DMS79 treated with DMSO at 0.1 percent for 48 hours (cell line): ENCODE results near the gene SLC13A5.
"Not testable (repeated sequence)": the region's sequence is repeated elsewhere in the genome, so short reads cannot be mapped to it uniquely, and the experiment has no call there.

ENCODE experiments used
- DNase-seq: peaks from one replicate; lab custom pipeline; 2025; lab: John Stamatoyannopoulos, UW

SLC13A5 gene

DNA sequence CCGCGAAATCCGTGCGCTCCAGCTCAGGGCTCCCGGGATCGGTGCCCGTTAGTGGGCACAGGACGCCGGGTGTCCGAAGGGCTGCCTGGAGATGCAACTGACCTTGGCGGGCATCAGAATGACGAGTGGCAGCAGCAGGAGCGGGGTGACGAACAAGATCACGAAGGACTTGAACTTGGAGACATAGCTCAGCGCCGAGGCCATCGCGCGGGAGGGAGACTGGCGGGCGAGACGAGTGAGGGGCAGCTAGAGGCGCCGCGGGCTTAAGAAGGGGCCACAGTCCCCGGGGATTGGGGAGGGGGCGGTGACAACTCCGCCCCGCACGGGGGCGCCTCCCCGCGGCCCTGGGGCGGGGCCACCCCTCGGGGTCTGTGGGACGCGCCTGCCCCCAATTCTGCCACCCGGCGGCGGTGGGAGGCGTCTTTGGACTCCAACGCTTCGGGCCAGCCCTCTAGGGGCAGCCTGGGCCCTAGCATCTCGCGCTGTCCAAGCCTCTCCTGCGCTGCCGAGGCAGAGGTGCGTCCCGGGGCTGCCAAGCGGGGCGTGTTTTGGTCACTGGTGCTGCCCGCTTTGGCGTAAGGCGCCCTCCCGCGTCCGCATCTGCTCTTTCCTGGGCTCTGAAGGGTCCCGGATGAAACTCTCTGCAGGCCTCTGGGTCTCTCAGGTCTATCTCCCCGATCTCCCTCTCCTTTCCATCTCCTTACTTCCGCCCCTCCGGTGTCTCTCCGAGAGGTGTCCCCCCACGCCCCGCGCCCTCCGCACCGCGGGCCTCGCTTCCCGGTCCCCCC, at the start of gene SLC13A5:
SLC13A5 (minus strand) TSS at position 240 of the 788 bp plus-strand sequence; CDS start at position 204, 36 bp downstream.
- DNase-seq: no peak

DNA sequence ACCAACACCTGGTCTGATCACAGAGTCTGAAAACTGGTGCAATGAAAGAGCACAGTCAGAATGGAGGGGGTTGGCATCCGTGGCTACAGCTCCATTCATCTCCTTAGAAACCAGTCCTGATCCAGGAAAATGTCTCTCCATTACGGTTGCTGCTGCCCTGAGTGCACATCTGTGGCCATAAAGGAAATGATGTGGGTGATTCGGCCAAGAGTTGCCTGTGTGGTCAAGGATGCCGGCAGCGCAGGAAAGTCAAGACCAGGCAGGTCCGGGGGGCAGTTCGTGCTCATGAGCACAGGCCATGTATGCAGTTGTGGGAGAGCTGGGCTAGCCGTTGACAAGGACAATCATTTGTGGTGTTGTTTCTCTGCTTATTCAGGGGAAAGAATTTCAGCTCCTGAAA, 48.6 kb upstream of the SLC13A5 start:
- no peak for DNase-seq

DNA sequence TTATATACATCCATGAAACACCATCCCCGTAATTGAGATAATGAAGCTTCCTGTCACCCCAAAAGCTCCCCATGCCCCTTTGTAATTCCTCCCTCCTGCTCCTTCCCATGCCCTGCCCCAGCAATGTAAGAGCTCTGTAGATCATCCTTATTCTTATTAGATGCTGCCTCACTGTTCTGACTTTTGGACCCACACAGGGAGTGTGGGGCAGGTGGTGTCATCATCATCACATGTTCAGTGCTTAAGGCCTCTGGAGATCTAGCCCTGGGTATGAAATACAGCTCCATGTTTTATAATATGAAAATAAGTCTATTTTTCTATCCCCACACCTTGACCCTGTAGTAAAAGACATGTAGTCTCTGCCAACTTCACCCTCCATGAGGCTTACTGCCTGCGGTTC, 44.6 kb upstream of the SLC13A5 start:
- DNase-seq: no peak

DNA sequence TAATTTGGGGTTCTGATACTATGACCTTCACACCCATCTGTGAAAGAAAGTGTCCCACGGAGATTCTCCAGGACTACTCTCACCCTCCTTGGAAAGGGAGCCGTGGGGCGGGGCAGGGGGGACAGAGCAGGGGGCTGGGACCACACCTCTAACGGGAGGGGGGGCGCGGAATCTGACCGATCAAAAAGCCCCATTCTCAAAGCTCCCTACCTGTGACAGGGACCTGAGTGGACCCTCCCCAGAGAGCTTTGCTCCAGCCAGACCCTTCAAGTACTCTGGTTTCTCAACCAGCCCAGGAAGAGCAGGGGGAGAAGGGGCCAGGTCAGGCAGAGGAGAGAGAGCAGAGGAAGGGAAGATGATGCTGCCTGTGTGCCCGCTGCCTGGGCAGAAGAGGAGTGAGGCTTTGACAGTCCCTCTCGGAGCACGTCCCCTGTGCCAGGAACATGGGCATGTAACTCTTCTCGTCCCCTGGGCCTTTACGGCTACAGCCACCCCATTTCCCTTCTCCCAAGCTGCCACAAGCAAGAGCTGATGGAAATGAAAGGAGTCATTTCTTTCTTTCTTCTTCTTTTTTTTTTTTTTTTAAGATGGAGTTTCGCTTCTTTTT, 43.4 kb upstream of the SLC13A5 start:
- DNase-seq: no peak

DNA sequence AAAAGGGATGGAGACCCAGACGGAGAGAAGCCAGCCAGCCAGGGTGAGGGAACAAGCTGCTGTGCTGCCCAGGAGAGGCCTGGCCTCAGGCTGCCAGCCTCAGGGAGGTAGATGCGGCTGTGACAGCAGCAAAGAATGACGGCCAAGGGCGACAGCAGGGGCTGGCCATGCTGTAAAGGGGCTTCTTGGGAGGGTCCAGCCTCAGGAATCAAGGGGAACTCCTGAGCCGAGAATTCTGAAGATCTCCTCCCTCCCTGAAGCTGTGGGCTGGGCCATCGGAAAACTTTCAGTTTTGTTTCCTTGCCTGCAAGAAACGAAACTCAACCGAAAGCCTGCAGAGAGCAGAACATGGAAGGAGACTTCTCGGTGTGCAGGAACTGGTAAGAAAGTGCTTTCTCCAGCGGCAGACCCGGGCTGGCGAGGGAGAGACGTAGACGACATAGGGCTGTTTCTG, 42.6 kb upstream of the SLC13A5 start, which contains the start of gene XAF1:
XAF1 (plus strand) TSS at position 316 of the 454 bp plus-strand sequence; CDS start at position 349, 33 bp downstream.
- no peak for DNase-seq

DNA sequence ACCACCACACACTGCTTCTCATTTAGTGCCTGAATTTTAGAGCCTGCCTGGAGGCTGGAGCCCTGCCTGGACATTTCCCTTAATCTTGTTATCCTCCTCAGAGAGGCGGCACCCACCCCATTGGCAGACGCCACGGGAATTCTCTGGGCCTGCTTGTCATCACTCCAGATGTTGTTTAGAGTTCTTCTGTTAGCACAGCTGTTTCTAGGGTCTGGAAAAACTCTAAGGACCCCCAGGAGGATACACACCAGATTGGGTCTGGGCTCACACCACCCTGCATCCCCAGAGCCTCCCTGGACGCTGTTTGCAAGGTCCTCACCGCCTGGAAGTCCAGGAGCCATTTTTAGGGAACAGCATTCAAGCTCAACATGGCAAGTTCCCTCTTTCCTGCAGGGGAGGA, 42.1 kb upstream of the SLC13A5 start:
- DNase-seq: no peak

DNA sequence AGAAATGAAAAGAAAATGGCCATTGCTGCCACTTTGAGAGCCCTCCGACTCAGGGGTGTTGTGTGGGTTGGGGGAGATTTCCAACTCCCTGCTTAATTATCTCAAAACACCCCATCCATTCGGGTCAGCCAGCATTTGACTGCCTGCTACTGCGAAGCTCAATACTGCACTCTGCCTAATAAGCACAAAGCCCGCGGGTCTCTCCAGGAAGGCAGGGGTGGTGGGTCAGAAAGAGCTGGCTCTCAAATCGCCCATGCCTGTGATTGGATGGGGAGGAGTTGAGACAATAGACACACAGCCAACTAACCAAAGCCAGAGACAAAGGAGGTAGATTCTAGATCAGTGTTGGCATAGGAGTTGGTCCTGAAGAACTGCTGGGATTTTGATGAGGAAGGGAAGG, 40.4 kb upstream of the SLC13A5 start:
- no peak for DNase-seq

DNA sequence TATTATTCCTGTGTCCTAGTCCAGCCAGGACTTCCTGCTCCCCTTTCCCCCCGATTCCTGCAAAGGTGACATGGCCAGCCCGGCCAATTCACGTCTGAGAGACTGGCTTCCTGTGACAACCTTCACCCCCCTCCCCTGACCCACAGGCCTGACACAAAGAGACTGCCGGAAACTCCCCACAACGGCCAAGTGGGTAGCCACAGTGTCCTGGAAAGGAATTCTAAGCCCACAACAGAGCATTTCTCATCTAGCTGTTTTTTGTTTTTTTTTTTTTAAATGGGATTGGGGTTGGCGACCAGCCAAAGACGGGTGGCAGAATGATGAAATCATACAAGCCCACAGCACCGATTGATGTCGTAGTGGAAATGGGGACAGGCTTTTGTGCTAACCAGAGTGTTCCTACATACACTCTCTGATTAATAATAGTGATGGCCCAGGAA, 39.9 kb upstream of the SLC13A5 start:
- no peak for DNase-seq

DNA sequence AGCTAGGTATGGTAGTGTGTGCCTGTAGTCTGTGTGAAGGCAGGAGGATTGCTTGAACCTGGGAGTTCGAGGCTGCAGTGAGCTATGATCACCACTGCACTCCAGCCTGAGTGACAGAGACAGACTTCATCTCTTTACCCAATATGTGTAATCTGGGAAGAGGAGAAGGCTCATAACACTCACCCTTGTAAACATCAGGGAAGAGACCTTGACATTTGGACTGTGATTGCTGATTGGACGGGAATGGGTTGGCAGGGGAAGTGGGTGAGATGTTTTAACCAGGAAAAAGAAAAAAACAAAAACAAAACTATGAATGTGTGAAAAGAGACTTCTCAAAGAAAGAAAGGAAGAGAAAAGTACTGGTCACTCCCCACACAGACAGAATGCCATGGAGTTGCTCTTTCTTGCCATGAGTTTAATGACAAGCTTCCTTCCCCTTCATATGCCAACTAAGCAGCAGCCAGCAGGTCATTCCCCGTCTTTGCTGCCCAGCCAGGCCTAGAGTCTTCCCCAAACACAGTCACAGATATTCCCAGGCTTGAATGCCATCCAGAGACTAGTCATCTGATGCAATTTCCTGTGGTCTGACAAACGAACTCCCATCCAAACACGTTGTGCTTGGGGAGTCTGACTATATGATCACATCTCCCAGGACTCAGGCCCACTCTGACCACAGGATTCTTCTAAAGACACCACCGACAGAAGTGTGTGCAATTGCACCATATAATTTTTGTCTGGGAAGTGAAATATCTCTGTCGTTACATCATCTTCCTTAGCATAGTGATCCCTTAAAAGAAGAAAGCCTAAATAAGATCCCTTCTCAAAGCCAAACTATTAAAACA, 39.1 kb upstream of the SLC13A5 start:
- DNase-seq: no peak

DNA sequence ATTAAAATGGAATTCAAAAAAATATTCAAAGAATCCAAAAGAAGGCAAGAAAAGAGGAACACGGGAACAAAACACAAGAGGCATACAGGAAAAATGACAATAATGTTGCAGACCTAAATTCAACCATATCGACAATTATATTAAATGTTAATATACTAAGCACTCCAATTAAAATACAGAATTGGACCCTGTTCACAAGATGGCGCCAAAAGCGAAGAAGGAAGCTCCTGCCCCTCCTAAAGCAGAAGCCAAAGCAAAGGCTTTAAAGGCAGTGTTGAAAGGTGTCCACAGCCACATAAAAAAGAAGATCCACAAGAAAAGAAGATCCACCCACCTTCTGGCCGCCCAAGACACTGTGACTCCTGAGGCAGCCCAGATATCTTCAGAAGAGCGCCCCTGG, 36.4 kb upstream of the SLC13A5 start:
- no peak for DNase-seq

DNA sequence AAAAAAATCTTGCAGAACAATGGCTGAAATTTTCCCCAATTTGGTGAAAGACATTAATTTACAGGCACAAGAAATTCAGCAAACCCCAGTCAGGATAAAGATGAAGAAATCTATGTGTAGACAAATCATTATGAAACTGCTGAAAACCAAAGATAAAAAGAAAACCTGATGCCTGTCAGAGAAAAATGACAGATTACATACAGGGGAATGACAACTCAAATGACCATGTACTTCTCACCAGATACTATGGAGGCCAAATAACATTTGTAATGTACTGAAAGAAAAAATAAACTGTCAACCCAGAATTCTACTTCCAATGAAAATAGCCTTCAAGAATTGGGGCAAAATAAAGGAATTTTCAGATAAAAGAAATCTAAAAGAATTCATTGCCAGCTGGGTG, 35.4 kb upstream of the SLC13A5 start:
- no peak for DNase-seq

DNA sequence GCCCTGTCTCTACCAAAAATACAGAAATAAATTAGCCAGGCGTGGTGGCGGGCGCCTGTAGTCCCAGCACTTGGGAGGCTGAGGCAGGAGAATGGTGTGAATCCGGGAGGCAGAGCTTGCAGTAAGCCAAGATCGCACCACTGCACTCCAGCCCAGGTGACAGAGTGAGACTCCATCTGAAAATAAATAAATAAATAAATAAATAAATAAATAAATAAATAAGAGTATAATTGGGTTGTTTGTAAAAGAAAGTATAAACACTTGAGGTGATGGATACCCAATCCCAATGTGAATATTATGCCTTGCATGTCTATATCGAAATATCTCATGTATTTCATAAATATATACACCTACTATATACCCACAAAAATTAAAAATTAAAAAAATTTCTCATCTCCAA, 33.5 kb upstream of the SLC13A5 start:
- not testable (repeated sequence) for DNase-seq

DNA sequence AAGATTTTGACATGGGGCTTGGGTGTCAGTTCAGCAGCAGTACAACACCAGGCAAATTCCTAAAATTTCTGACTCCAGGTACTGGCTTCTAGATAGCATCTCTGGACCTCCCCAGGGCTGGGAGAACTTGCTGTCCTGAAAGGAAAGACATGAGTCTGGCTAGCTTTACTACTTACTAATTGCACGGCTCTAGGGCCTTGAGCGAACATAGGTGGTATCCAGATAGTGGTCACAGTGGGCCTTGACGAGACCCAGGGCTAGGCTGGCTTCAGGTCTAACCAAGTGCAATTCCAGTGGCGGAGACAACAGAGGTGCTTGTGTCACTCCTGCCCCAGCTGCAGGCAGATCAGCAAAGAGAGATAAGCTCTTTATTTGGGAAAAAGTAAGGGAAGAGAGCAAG, 16.4 kb upstream of the SLC13A5 start:
- no peak for DNase-seq

DNA sequence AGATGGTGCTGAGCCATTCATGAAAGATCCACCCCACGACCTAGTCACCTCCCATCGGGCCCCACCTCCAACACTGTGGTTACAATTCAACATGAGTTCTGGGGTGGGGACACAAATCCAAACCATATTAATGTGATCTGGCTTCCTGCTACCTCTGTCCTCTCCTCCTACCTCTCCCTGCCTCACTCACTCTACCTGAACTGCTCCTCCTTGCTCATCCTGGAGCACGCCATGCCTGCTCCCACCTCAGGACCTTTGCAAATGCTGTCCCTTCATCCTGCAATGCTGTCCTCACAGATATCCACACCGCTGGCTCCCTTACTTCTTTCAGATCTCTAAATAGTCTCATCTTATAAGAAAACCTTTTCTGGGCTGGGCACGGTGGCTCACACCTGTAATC, 10.8 kb upstream of the SLC13A5 start:
- DNase-seq: no peak

DNA sequence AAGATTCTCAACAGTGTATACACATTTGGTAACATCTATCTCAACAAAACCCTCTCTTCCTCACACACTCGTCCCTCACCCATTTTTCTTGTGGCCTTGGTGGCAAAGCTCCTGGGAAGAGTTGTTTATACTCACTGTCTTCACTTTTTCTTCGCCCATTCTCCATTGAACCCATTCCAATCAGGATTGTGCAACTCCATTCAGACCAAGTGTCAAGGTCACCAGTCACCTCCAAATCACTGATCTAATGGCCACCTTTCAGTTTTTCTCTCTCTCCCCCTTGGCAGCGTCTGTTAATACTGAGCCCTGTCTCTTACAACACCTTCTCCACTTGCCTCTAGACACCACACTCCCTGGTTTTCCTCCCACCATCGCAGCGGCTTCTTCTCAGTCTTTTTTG, 8.6 kb upstream of the SLC13A5 start:
- no peak for DNase-seq

DNA sequence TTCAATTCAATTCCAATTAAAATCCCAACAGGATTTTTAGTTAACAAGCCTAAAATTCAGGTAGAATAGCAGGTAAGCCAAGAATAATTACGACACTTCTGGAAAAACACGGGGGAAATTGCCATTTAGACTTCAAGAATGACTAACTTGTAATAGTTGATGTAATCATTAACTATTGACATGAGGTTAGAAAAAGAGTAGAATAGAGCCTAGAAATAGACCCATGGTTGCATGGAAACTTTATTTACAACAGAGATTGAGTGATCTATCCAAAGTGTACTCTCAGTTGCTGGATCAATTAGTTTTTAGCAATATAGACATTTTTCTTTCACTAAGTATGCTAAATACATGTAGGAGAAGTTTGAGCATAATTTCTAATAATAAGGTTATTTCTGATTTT, 3.6 kb upstream of the SLC13A5 start:
- DNase-seq: no peak

DNA sequence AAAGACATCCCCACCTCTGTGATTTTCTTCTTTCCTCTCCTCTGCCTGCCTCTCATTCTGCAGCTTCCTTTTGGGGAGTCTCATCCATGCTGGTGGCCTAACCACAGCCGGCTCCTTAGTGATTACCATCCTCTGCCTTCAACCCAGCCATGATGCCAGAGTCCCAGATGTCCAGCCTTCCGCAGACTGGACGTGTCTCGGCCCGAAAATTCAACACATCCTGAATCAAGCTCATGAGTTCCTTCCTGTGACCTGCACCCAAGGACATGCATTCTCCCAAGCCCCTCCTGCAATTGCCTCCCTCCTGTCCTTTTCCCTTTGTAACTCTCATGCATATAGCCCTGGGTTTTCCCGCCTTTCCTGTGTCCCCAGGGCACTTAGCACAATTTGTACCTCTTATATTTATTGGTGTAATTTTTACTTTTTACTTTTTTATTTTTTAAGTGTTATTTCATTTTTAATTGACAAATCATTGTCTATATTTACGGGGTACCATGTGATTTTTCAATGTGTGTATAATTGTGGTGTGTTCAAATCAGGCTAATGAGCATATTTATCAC, 1.2 kb upstream of the SLC13A5 start:
- no peak for DNase-seq

DNA sequence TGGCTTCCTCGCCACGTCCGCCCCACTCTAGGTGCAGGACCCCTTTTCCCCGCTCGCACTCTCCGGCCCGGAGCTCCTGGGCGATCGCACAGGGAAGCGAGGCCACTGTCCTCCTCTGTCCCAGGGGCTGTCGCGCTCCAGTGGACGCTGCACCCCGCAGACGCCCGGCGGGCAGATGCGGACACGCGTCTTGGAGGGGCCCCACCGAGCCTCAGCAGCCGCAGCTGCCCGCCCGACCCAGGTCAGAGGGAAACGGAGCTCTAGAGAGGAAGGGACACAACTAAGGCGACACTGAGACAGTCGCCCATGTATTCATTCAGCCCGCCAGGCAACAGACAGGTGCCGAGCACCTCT, 726 bp upstream of the SLC13A5 start:
- DNase-seq: no peak

DNA sequence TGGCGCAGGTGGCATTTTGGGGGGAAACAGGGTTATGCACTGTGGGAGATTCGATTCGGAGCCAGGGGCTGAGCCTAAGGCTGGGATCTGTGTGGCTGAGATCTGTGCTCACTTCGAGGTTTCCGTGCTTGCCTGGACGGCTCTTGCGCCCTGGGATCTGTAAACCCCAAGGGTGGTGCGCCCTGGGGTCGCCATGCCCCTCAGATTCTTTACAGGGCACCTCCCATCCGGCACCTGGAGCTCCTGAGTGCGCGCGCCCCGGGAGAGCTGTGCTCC, 377 bp downstream of the SLC13A5 start:
- no peak for DNase-seq

DNA sequence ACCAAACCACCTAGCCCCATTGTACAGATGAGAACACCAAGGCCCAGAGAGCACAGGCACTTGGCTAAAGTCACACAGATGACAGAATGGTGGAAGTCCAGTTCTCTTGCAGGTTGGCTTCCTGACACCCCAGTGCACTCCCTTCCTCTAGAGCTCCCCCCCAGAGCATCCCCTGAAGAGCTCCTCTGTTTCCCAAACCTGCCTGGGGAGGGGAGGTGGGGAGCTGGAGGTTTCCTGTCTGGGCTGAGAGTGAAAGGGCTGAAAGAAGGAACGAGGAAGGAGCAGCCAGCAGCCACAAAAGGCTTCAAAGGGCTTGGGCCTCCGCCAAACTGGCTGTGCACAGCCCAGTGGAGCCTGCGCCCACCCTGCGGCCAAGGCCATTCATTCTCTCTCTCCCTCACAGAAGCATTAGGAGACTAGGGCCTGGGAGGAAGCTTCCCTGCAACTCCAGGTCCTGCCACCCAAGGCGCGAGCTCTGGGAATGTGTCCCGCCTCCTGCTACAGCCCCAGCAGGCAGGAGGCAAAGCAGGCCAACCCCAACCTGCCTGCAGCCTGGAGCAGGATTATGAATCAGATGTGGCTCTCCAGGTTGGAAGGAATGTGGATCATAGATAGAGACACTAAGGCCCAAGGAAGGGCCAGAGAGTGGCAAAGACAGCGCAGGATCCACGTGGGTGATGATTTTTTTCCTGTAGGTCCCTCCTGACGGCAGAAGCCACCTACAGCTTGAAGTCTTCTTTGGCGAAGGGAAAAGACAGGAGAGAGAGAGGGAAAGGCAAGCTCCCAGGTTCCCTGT, 913 bp downstream of the SLC13A5 start:
- no peak for DNase-seq

DNA sequence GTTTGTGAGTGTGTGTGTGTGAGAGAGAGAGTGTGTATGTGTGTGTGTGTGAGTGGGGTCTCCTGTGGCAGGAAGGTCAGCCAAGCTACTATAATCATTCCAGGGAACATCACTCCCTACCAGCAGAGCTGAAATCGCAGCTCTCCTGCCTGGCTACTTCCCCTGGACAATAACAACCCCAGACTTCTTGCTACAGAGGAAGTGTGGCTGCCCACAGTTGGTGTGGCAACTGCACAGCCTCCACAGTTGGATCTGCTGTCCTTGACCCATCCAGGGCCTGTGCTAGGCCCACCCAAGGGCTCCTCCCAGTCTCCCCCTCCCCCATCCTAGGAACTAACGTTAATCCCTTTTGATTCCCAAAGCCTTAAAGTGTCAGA, 1.5 kb downstream of the SLC13A5 start:
- DNase-seq: no peak
